Stimulated activated CD4-positive, alpha-beta T cell treated with anti-CD3 and anti-CD28 coated beads, TNF-alpha, amount 100 ng/mL, for 4 hours (primary cell): ENCODE measurements around the gene REEP6.
"Not testable (repeated sequence)": the region's sequence is repeated elsewhere in the genome, so short reads cannot be mapped to it uniquely, and the experiment has no call there.

Source experiments
- DNase-seq, 3 experiments: peaks; one replicate each; pipeline ENCODE4 v3.0.0-alpha.2; 2020; ENCODE audit warnings: low read depth in 3 of 3

REEP6 gene

DNA sequence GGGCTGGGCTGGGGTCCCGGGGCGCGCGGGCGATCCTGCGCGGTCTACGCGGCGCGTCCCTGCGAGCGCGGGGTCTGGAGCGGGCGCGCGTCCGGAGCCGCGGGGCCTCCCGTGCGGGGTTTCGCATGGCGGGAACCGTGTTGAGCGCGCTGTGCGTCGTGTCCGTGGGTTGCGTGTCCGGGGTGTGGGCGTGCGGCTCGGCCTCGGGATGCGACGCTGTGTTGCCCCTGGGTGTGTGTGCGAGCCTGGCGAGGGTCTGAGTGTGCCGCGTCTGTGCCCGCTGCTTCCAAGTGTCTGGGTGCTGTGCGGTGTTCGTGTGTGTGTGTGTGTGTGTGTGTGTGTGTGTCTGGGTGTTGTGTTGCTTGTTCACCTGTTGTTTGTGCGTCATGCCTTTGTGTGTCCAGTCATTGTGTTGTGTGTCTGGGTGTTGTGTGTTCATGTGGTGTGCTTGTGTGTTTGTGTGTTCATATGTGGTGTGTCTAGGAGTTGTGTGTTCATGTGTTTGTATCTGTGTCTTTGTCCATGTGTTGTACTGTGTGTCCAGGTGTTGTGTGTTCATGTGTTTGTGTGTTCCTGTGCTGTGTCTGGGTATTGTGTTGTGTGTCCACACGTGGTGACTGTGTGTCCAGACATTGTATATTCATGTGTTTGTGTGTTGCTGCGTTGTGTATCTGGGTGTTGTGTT, 33.4 kb downstream of the REEP6 start:
- DNase-seq: no peak

DNA sequence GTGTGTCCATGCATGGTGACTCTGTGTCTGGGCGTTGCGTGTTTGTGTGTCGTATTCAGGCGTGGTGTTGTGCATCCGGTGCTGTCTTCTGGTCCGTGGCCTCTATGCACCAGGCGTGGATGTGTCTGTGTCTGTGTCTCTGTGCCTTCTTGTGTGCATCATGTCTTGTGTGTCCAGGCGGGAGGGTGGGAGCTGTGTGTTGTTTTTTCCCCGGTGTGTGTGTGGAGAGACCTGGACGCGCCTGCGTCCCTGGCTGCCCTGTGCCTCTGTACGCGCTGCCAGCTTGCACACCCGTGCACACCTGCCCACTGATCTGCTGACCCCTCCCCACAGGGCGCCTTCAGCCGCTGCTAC, 34.0 kb downstream of the REEP6 start:
- DNase-seq: no peak

DNA sequence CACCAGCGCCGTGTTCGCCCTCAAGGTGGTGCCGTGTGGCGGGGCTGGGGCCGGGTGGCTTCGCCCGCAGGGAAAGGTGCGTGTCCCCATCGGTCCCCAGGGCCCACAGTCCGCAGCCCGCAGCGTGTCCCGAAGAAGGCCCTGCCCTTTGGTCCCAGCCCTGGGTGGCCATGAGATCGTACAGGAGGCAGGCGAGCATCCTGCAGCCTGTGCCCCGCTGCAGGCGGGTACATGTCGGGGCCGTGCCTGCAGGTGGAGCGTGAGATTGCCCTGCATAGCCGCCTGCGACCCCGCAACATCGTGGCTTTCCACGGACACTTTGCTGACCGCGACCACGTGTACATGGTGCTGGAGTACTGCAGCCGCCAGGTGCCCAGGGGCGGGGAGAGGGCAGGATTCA, 34.4 kb downstream of the REEP6 start:
- no peak for DNase-seq

DNA sequence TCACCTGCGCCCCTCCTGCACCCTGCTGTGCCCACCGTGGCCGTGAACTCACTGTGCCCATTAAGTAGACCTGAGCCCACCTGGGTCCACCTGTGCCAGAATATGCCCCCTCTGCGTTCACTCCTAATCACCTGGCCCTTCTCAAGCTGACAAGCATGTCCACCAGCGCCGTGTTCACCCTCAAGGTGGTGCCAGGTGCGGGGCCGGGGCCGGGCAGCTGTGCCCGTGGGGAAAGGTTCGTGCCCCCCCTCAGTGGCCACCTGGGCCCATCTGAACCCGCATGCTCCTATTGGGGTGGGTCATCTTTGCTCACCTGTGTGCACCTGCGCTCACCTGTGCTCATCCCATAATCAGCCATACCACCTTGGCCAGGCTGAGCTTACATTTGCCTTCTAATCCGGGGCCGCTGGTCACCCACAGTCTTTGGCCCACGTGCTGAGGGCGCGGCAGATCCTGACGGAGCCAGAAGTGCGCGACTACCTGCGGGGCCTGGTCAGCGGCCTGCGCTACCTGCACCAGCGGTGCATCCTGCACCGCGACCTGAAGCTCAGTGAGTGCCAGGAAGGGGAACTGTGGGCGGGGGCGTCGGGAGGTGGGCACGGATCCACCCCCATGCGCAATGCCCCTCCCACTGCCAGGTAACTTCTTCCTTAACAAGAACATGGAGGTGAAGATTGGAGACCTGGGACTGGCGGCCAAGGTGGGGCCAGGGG, 35.2 kb downstream of the REEP6 start:
- no peak for DNase-seq

GRCh38 chr19:1526979-1527649, 36.1 kb downstream of the REEP6 start:
- no peak for DNase-seq

GRCh38 chr19:1527650-1528309, 36.8 kb downstream of the REEP6 start:
- no peak for DNase-seq

- DNase-seq: no peak
Measured at GRCh38 chr19:1528596-1529429, 37.8 kb downstream of the REEP6 start.

- DNase-seq: no peak
Measured at GRCh38 chr19:1529430-1529816, 38.4 kb downstream of the REEP6 start.

GRCh38 chr19:1530856-1531255, 39.9 kb downstream of the REEP6 start:
- DNase-seq: not testable (repeated sequence)

- no peak for DNase-seq
Measured at GRCh38 chr19:1531587-1531986, 40.6 kb downstream of the REEP6 start.

- no peak for DNase-seq
Measured at GRCh38 chr19:1532003-1532402, 41.0 kb downstream of the REEP6 start.

GRCh38 chr19:1533510-1534150, 42.6 kb downstream of the REEP6 start:
- no peak for DNase-seq

DNA sequence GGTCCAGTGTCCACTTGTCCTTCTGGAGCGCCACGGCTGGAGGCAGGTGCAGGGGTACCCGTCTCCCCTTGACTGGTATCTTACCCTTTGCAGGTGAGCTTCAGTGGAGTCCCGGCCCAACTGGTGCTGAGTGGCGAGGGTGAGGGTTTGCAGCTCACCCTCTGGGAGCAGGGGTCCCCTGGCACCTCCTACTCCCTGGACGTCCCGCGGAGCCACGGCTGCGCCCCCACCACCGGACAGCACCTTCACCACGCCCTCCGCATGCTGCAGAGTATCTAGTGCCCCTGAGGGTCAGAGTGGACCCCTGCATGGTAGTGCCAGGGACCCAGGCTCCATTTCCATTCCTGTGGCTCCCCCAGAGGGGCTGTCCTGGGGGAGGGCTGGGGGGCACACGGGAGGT, 44.0 kb downstream of the REEP6 start:
- no peak for DNase-seq

- not testable (repeated sequence) for DNase-seq
Measured at GRCh38 chr19:1535699-1536098, 44.7 kb downstream of the REEP6 start.

DNA sequence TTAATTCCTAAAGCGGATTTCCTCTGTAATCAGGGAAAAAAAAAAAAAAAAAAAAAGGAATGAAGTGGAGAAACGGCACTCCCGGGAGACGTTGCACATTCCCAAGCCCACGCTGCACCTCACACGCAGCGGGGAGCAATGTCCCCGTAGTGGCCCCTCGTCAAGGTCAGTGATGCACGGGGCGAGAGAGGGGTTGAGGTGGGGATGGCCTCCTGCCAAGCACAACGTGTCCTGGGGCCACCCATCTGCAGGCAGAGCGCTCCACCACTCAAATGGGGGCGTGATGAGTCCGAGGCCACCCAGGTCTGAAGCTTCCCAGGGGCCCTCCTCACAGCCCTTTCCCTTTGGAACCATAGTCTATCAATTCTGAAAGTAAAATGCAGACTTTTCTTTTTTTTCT, 48.0 kb downstream of the REEP6 start:
- no peak for DNase-seq

GRCh38 chr19:1539749-1540148, 48.8 kb downstream of the REEP6 start:
- DNase-seq: not testable (repeated sequence)

GRCh38 chr19:1540365-1540925, 49.5 kb downstream of the REEP6 start:
- no peak for DNase-seq
